GM12874 (cell line): Measurements from ENCODE around the gene SLCO6A1.

Source experiments
- TF ChIP-seq, protein P1 (sequence below): IDR thresholded peaks from 2 replicates; pipeline ENCODE4 v1.5.1; 2011; ENCODE audit warnings: low read depth, mild to moderate bottlenecking, control low read depth, low read length, moderate library complexity; ENCODE audit not compliant: insufficient read depth

The SLCO6A1 gene

GRCh38 chr5:102433473-102433872, 65.3 kb downstream of the SLCO6A1 start:
- TF ChIP-seq, protein P1, sequence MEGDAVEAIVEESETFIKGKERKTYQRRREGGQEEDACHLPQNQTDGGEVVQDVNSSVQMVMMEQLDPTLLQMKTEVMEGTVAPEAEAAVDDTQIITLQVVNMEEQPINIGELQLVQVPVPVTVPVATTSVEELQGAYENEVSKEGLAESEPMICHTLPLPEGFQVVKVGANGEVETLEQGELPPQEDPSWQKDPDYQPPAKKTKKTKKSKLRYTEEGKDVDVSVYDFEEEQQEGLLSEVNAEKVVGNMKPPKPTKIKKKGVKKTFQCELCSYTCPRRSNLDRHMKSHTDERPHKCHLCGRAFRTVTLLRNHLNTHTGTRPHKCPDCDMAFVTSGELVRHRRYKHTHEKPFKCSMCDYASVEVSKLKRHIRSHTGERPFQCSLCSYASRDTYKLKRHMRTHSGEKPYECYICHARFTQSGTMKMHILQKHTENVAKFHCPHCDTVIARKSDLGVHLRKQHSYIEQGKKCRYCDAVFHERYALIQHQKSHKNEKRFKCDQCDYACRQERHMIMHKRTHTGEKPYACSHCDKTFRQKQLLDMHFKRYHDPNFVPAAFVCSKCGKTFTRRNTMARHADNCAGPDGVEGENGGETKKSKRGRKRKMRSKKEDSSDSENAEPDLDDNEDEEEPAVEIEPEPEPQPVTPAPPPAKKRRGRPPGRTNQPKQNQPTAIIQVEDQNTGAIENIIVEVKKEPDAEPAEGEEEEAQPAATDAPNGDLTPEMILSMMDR, result no peak

DNA sequence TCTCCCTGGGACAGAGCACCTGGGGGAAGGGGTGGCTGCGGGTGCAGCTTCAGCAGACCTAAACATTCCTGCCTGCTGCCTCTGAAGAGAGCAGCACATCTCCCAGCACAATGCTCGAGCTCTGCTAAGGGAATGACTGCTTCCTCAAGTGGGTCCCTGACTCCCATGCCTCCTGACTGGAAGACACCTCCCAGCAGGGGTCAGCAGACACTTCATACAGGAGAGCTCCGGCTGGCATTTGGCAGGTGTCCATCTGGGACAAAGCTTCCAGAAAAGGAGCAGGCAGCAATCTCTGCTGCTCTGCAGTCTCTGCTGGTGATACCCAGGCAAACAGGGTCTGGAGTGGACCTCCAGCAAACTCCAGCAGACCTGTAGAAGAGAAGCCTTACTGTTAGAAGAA, 77.2 kb downstream of the SLCO6A1 start:
- TF ChIP-seq, protein P1, result no peak

- TF ChIP-seq, protein P1, result no peak
These were observed 80.3 kb downstream of the SLCO6A1 start for GRCh38 chr5:102418531-102418930.

- TF ChIP-seq, protein P1, result no peak
These were observed 84.4 kb downstream of the SLCO6A1 start for GRCh38 chr5:102414448-102414847.

DNA sequence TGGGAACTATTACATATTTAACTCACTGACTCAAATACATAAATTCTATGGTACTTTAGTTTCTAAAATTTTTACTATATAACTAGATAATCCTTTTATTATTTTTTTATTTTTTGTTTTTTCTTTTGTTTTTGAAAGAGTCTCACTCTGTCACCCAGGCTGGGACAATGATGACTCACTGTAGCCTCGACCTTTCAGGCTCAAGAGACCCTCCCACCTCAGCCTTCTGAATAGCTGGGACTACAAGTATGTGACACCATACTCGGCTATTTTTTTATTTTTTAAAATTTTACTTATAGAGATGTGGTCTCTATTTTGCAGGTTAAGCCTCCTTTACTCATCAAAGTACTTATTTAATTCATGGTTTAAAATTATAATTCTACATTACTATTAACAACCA, 110.6 kb downstream of the SLCO6A1 start:
- TF ChIP-seq, protein P1, result no peak

DNA sequence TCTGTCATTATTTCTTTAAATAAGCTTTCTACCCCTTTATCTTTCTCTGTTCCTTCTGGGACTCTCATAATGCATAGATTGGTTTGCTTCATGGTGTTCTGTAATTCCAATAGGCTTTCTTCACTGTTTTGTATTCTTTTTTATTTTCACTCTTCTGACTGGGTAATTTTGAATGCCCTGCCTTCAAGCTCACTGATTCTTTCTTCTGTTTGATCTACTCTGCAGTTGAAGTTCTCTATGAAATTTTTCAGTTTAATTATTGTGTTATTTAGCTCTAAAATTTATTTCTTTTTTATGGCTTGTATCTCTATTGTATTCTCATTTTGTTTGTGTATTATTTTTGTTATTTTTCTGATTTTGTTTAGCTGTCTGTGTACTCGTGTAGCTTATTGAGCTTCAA, 113.4 kb downstream of the SLCO6A1 start:
- TF ChIP-seq, protein P1, result no peak

DNA sequence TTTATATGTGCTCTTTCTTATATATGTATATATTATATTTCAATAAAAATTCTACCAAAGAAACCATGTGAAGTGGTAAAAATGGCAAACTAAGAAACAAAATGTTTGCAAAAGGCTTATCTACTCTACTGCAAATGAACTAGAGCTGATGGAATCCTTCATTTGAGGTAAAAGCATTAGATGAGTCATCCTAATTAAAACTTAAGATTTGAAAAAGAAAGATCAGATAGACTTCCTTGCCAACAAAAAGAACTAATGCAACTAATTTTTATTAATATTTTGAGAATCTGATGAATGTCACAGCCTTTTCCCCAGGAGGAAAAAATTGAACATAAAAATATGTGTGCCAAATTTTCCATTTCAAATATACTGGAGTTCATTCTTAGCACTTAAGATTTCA, 118.6 kb downstream of the SLCO6A1 start:
- TF ChIP-seq, protein P1, result no peak

GRCh38 chr5:102375876-102376275, 122.9 kb downstream of the SLCO6A1 start:
- TF ChIP-seq, protein P1, result no peak
